Superior temporal gyrus (tissue), 1 donor: ENCODE results near the gene BPIFB3.
"Not testable (repeated sequence)": the region's sequence is repeated elsewhere in the genome, so short reads cannot be mapped to it uniquely, and the experiment has no call there.

Experiments
- DNase-seq: peaks from one replicate; pipeline ENCODE4 v3.0.0-alpha.2; 2016; ENCODE audit errors: extremely low spot score

The BPIFB3 gene

GRCh38 chr20:33027769-33028751 is 25.6 kb upstream of the BPIFB3 start:
- DNase-seq, result no peak

GRCh38 chr20:33028875-33029274 is 24.8 kb upstream of the BPIFB3 start:
- no peak for DNase-seq

GRCh38 chr20:33030076-33030475 is 23.6 kb upstream of the BPIFB3 start:
- no peak for DNase-seq

GRCh38 chr20:33030569-33030968 is 23.1 kb upstream of the BPIFB3 start:
- no peak for DNase-seq

GRCh38 chr20:33031531-33031930 is 22.2 kb upstream of the BPIFB3 start, which contains the start of gene BPIFB6:
Gene BPIFB6, plus strand, starts transcription at chr20:33031648. Its CDS starts 0 bp downstream, at chr20:33031648.
- DNase-seq, result no peak

- no peak for DNase-seq
These were observed 21.1 kb upstream of the BPIFB3 start for GRCh38 chr20:33032555-33032954.

- no peak for DNase-seq
These were observed 20.3 kb upstream of the BPIFB3 start for GRCh38 chr20:33033381-33033780.

- DNase-seq, result no peak
These were observed 19.6 kb upstream of the BPIFB3 start for GRCh38 chr20:33034115-33034514.

- no peak for DNase-seq
These were observed 18.7 kb upstream of the BPIFB3 start for GRCh38 chr20:33034901-33035492.

- no peak for DNase-seq
These were observed 16.2 kb upstream of the BPIFB3 start for GRCh38 chr20:33037456-33037855.

GRCh38 chr20:33038243-33038642 is 15.5 kb upstream of the BPIFB3 start:
- no peak for DNase-seq

GRCh38 chr20:33042430-33042829 is 11.3 kb upstream of the BPIFB3 start:
- DNase-seq, result no peak

GRCh38 chr20:33042983-33043730 is 10.5 kb upstream of the BPIFB3 start:
- DNase-seq, result no peak

- DNase-seq, result no peak
These were observed 9.9 kb upstream of the BPIFB3 start for GRCh38 chr20:33043731-33044181.

- not testable (repeated sequence) for DNase-seq
These were observed 8.5 kb upstream of the BPIFB3 start for GRCh38 chr20:33045129-33045721.

- DNase-seq, result no peak
These were observed 7.3 kb upstream of the BPIFB3 start for GRCh38 chr20:33046412-33046811.

- no peak for DNase-seq
These were observed 2.4 kb upstream of the BPIFB3 start for GRCh38 chr20:33051333-33051732.

GRCh38 chr20:33054381-33054780 is 678 bp downstream of the BPIFB3 start:
- no peak for DNase-seq

- no peak for DNase-seq
These were observed 1.1 kb downstream of the BPIFB3 start for GRCh38 chr20:33054791-33055190.

- DNase-seq, result no peak
These were observed 5.4 kb downstream of the BPIFB3 start for GRCh38 chr20:33059136-33059535.

- no peak for DNase-seq
These were observed 6.2 kb downstream of the BPIFB3 start for GRCh38 chr20:33059741-33060390.
